HG03558 (cell line): ENCODE data around the gene TMUB1.

Source experiments
- ATAC-seq: cut with Tn5 transposase; IDR thresholded peaks from one replicate; pipeline ENCODE4 v1.9.1; 2021; ENCODE audit warnings: moderate number of reproducible peaks; ENCODE audit not compliant: unreplicated experiment; ENCODE audit errors: extremely low read depth

Gene TMUB1

GRCh38 chr7:151083071-151083823 is at the start of gene TMUB1:
TSS of gene TMUB1 (minus strand) at chr7:151083493. CDS start at chr7:151082563, 930 bp downstream.
- peak; percentile 29 for ATAC-seq

- no peak for ATAC-seq
Observed at GRCh38 chr7:151132461-151133205, 49.3 kb upstream of the TMUB1 start.

GRCh38 chr7:151131592-151132293 is 48.5 kb upstream of the TMUB1 start:
- ATAC-seq = no peak

- ATAC-seq = no peak
Observed at GRCh38 chr7:151131224-151131591, 47.9 kb upstream of the TMUB1 start.

- ATAC-seq = no peak
Observed at GRCh38 chr7:151130741-151131157, 47.5 kb upstream of the TMUB1 start.

- ATAC-seq = no peak
Observed at GRCh38 chr7:151129960-151130591, 46.8 kb upstream of the TMUB1 start.

GRCh38 chr7:151129117-151129959 is 46.0 kb upstream of the TMUB1 start:
- no peak for ATAC-seq

GRCh38 chr7:151128716-151129115 is 45.4 kb upstream of the TMUB1 start:
- ATAC-seq = no peak

- no peak for ATAC-seq
Observed at GRCh38 chr7:151128144-151128543, 44.9 kb upstream of the TMUB1 start.

- no peak for ATAC-seq
Observed at GRCh38 chr7:151126491-151127137, 43.3 kb upstream of the TMUB1 start.

- no peak for ATAC-seq
Observed at GRCh38 chr7:151125846-151126481, 42.7 kb upstream of the TMUB1 start.

- ATAC-seq = no peak
Observed at GRCh38 chr7:151125470-151125845, 42.2 kb upstream of the TMUB1 start.

- ATAC-seq = no peak
Observed at GRCh38 chr7:151124899-151125399, 41.7 kb upstream of the TMUB1 start.

- ATAC-seq = no peak
Observed at GRCh38 chr7:151124481-151124880, 41.2 kb upstream of the TMUB1 start.

GRCh38 chr7:151123822-151124464 is 40.6 kb upstream of the TMUB1 start:
- ATAC-seq = no peak

- no peak for ATAC-seq
Observed at GRCh38 chr7:151123158-151123821, 40.0 kb upstream of the TMUB1 start.

GRCh38 chr7:151122796-151123157 is 39.5 kb upstream of the TMUB1 start:
- ATAC-seq = no peak

- no peak for ATAC-seq
Observed at GRCh38 chr7:151122276-151122675, 39.0 kb upstream of the TMUB1 start.
